ENCODE data around the gene DIP2C. TPM values are rescaled to one million over a fixed set of nuclear protein-coding genes. Genes with fewer than 3 reads are reported as not detected.

DIP2C gene
- polyA plus RNA-seq, 1 of the 3 experiments (the other 2 are of a cell fraction): 8.7 TPM

- no peak for TF ChIP-seq GABPA (IDR thresholded peaks at IDR 0.05; ENCODE audit: low read depth)
- TF ChIP-seq RCOR1 (IDR thresholded peaks at IDR 0.05; ENCODE audit: low read length): no peak
- no peak for TF ChIP-seq SMC3 (IDR thresholded peaks at IDR 0.05; ENCODE audit: low read depth, low read length)
- no peak for TF ChIP-seq YY1 (IDR thresholded peaks at IDR 0.05; ENCODE audit: low read depth)
Observed at GRCh38 chr10:274866-275265, 414.6 kb downstream of the DIP2C start (continued).

GRCh38 chr10:273088-273487 is 416.4 kb downstream of the DIP2C start:
- Histone ChIP-seq H3K9ac (no peak overlapping the region), H3K4me2 (no peak overlapping the region), H3K9me2 (no peaks in the 10 kb centered on the region), H3F3A (replicated peaks; ENCODE audit: insufficient read depth) (peaks cover 4% of the 10 kb centered on the region), H3K79me2 (ENCODE audit: insufficient read depth) (no peaks in the 10 kb centered on the region), H4K20me1 (ENCODE audit: insufficient read depth) (no peaks in the 10 kb centered on the region), H3K4me3 (ENCODE audit: low read depth in 2 of 2, low read length in 1 of 2) (no peak overlapping the region), H3K36me3 (replicated peaks in 1 of 2; ENCODE audit: control insufficient read depth in 1 of 2, insufficient read depth in 2 of 2, low read length in 1 of 2) (peaks cover 5 to 23% of the 10 kb centered on the region in 2 experiments), H3K4me1 (ENCODE audit: control insufficient read depth in 1 of 2, insufficient read depth in 2 of 2, low read depth in 1 of 2, low read length in 1 of 2) (peaks cover 0 to 15% of the 10 kb centered on the region in 2 experiments; a peak in 2 of 4 replicates), H3K27me3 (ENCODE audit: insufficient read depth) (no peaks in the 10 kb centered on the region), H2AFZ (ENCODE audit: low read depth) (no peak overlapping the region), H3K27ac (ENCODE audit: low read depth in 2 of 2, low read length in 1 of 2) (no peak overlapping the region), H3K9me3 (no peaks in the 10 kb centered on the region)
- POLR2A ChIA-PET: interaction anchor here (0.6 kb wide), 1 partner anchor 31 kb away, joined by 3 read pairs; no protein-coding TSS in a partner anchor
- 96% methylated on average over 11 of the region's 16 CpGs for WGBS (ENCODE audit: low lambda C conversion rate)
- no peak for DNase-seq
- TF ChIP-seq EP300 (IDR thresholded peaks at IDR 0.05; ENCODE audit: borderline replicate concordance in 1 of 2, low read depth in 1 of 2, low read length in 1 of 2): no peak
- no peak for TF ChIP-seq ZBTB33 (IDR thresholded peaks at IDR 0.05; ENCODE audit: borderline replicate concordance, low read depth)
- no peak for TF ChIP-seq EZH2phosphoT487 (IDR thresholded peaks at IDR 0.05; ENCODE audit: borderline replicate concordance, low read depth)
- CTCF ChIA-PET: no interaction called here

- Histone ChIP-seq H3K4me1 (ENCODE audit: control insufficient read depth in 1 of 2, insufficient read depth in 2 of 2, low read depth in 1 of 2, low read length in 1 of 2) (peaks cover 7 to 25% of the 10 kb centered on the region in 2 experiments; a peak in 3 of 4 replicates), H2AFZ (ENCODE audit: low read depth) (no peak overlapping the region), H3K4me3 (ENCODE audit: low read depth in 2 of 2, low read length in 1 of 2) (no peak overlapping the region), H3K9me2 (no peaks in the 10 kb centered on the region), H3K4me2 (no peak overlapping the region), H3K9ac (no peak overlapping the region), H3F3A (replicated peaks; ENCODE audit: insufficient read depth) (peaks cover 11% of the 10 kb centered on the region), H3K79me2 (ENCODE audit: insufficient read depth) (no peaks in the 10 kb centered on the region), H3K27ac (ENCODE audit: low read depth in 2 of 2, low read length in 1 of 2) (no peak overlapping the region), H3K9me3 (no peaks in the 10 kb centered on the region), H3K36me3 (replicated peaks in 1 of 2; ENCODE audit: control insufficient read depth in 1 of 2, insufficient read depth in 2 of 2, low read length in 1 of 2) (peaks cover under 1 to 14% of the 10 kb centered on the region in 2 experiments), H3K27me3 (ENCODE audit: insufficient read depth) (no peaks in the 10 kb centered on the region), H4K20me1 (ENCODE audit: insufficient read depth) (no peaks in the 10 kb centered on the region)
- ChIA-PET CTCF (interaction anchor here (1.1 to 1.2 kb wide), 2 partner anchors 12 to 517 kb away, joined by 3 to 5 read pairs; no protein-coding TSS in a partner anchor), POLR2A (no interaction called here)
- DNase-seq: no peak
- TF ChIP-seq SIN3A (IDR thresholded peaks at IDR 0.05; ENCODE audit: borderline replicate concordance, low read depth, low read length): no peak
- 95% methylated on average over 6 of the region's 6 CpGs for WGBS (ENCODE audit: low lambda C conversion rate)
Observed at GRCh38 chr10:271722-272121, 417.7 kb downstream of the DIP2C start.
